Fibroblast of lung (primary cell): Measurements from ENCODE around the gene CACNB4. TPM values are rescaled to one million over a fixed set of nuclear protein-coding genes. Genes with fewer than 3 reads are reported as not detected.

Experiments
- DNase-seq, 2 donors: peaks; one replicate each; pipeline versions ENCODE4 v3.0.0 to v3.0.0-alpha.2; 2010; ENCODE audit warnings: low read depth in 2 of 2
- H2AFZ ChIP-seq: 2 replicates; pipeline ENCODE4 v1.5.1; 2012; ENCODE audit warnings: low read length, control low read depth, inconsistent platforms
- H3K27ac ChIP-seq: 2 replicates; pipeline ENCODE4 v1.5.1; 2011; ENCODE audit warnings: low read length, control low read depth; ENCODE audit not compliant: insufficient read depth
- H3K27me3 ChIP-seq: 2 replicates; pipeline ENCODE4 v1.5.1; 2011; ENCODE audit warnings: mild to moderate bottlenecking, low read length; ENCODE audit not compliant: control insufficient read depth, insufficient read depth
- H3K36me3 ChIP-seq: 2 replicates; pipeline ENCODE4 v1.5.1; 2011; ENCODE audit warnings: low read length; ENCODE audit not compliant: control insufficient read depth, insufficient read depth
- H3K4me1 ChIP-seq: 2 replicates; pipeline ENCODE4 v1.5.1; 2011; ENCODE audit warnings: low read length; ENCODE audit not compliant: control insufficient read depth, insufficient read depth; ENCODE audit errors: extremely low read depth
- H3K4me2 ChIP-seq: 2 replicates; pipeline ENCODE4 v1.5.1; 2011; ENCODE audit warnings: low read length, control low read depth; ENCODE audit not compliant: insufficient read depth; ENCODE audit errors: extremely low read depth
- H3K4me3 ChIP-seq, 4 experiments: fragments of 200-600 bp in 1 of 4; sonication (generic) in 1 of 4; replicated peaks in 1 of 4; 2 replicates each; pipeline ENCODE4 v1.5.1; 2011 to 2016; ENCODE audit warnings: low read length in 4 of 4, low read depth in 3 of 4, mild to moderate bottlenecking in 3 of 4, control low read depth in 2 of 4, inconsistent platforms in 1 of 4, mixed read lengths in 1 of 4; ENCODE audit not compliant: insufficient read depth in 1 of 4; ENCODE audit errors: control extremely low read depth in 1 of 4
- H3K79me2 ChIP-seq: 2 replicates; pipeline ENCODE4 v1.5.1; 2012; ENCODE audit warnings: mild to moderate bottlenecking, low read length, inconsistent platforms; ENCODE audit not compliant: control insufficient read depth, insufficient read depth
- H3K9ac ChIP-seq: 2 replicates; pipeline ENCODE4 v1.5.1; 2011; ENCODE audit warnings: mild to moderate bottlenecking, low read length, control low read depth; ENCODE audit not compliant: insufficient read depth
- H3K9me3 ChIP-seq: 2 replicates; pipeline ENCODE4 v1.5.1; 2012; ENCODE audit warnings: low read depth, low read length; ENCODE audit not compliant: control insufficient read depth, insufficient read depth
- H4K20me1 ChIP-seq: 2 replicates; pipeline ENCODE4 v1.5.1; 2011; ENCODE audit warnings: low read length; ENCODE audit not compliant: control insufficient read depth, insufficient read depth; ENCODE audit errors: extremely low read depth
- CTCF ChIP-seq, 2 donors: IDR thresholded peaks in 1 of 2; conservative IDR thresholded peaks in 1 of 2; 1 replicate in 1 of 2; 2 replicates in 1 of 2; pipeline ENCODE4 v1.5.1; 2011 to 2012; ENCODE audit warnings: low read length in 2 of 2, control low read depth in 1 of 2, inconsistent platforms in 1 of 2, low read depth in 1 of 2, mild to moderate bottlenecking in 1 of 2
- EZH2 ChIP-seq: IDR thresholded peaks from 2 replicates; pipeline ENCODE4 v1.5.1; 2012; ENCODE audit warnings: low read length, control low read depth, mild to moderate bottlenecking; ENCODE audit errors: missing control alignments
- polyA plus RNA-seq, 2 donors: library from polyadenylated mRNA; depleted of rRNA in 1 of 2; stranded (reverse) in 1 of 2; unstranded in 1 of 2; fragments of >200 nt; gene quantifications; 2 replicates each; pipeline ENCODE4 v1.2.1, GENCODE V29; 2011 to 2012; ENCODE audit warnings: missing spikeins in 1 of 2
- total RNA-seq: library from RNA; depleted of rRNA; stranded (reverse); fragments of >200 nt; gene quantifications from 2 replicates; pipeline ENCODE4 v1.2.1, GENCODE V29; 2014

CACNB4 gene
- total and polyA plus RNA-seq, 2 donors (not counting 1 experiment from before 2014, with no cell fraction given), result 0.66 to 2.5 TPM

- H4K20me1 ChIP-seq, result no peaks in the 10 kb centered on the region
- no peaks in the 10 kb centered on the region for H3K4me1 ChIP-seq
- H3K79me2 ChIP-seq, result no peaks in the 10 kb centered on the region
- no peak overlapping the region for H3K27ac ChIP-seq
- no peaks in the 10 kb centered on the region for H3K9me3 ChIP-seq
- H2AFZ ChIP-seq, result no peak overlapping the region
- no peak overlapping the region for H3K9ac ChIP-seq
- no peak overlapping the region for H3K4me2 ChIP-seq
- no peak overlapping the region for H3K4me3 ChIP-seq
- TF ChIP-seq EZH2 (no peak), CTCF (conservative IDR thresholded peaks at IDR 0.05 in 1 of 2, IDR thresholded peaks at IDR 0.05 in 1 of 2; ENCODE audit: low read depth in 1 of 2, low read length in 2 of 2) (no peak)
- H3K27me3 ChIP-seq, result no peaks in the 10 kb centered on the region
- no peak for DNase-seq
- no peaks in the 10 kb centered on the region for H3K36me3 ChIP-seq
Measured at GRCh38 chr2:151965884-151966283, 133.0 kb downstream of the CACNB4 start.

- DNase-seq, result no peak
- Histone ChIP-seq H3K9me3 (no peaks in the 10 kb centered on the region), H3K27me3 (no peaks in the 10 kb centered on the region), H3K36me3 (no peaks in the 10 kb centered on the region), H3K4me3 (no peak overlapping the region), H2AFZ (no peak overlapping the region), H4K20me1 (no peaks in the 10 kb centered on the region), H3K79me2 (no peaks in the 10 kb centered on the region), H3K9ac (no peak overlapping the region), H3K4me1 (no peaks in the 10 kb centered on the region), H3K4me2 (no peak overlapping the region), H3K27ac (no peak overlapping the region)
- TF ChIP-seq CTCF (conservative IDR thresholded peaks at IDR 0.05 in 1 of 2, IDR thresholded peaks at IDR 0.05 in 1 of 2; ENCODE audit: low read depth in 1 of 2, low read length in 2 of 2) (no peak), EZH2 (no peak)
Measured at GRCh38 chr2:151961558-151961957, 137.3 kb downstream of the CACNB4 start.

- Histone ChIP-seq H3K27ac (no peak overlapping the region), H2AFZ (no peak overlapping the region)
- no peak for DNase-seq
Measured at GRCh38 chr2:151959238-151959637, 139.6 kb downstream of the CACNB4 start.

More at GRCh38 chr2:151959238-151959637, 139.6 kb downstream of the CACNB4 start:
- H4K20me1 ChIP-seq, result no peaks in the 10 kb centered on the region
- no peak overlapping the region for H3K9ac ChIP-seq
- no peak overlapping the region for H3K4me3 ChIP-seq
- no peaks in the 10 kb centered on the region for H3K4me1 ChIP-seq
- H3K27me3 ChIP-seq, result no peaks in the 10 kb centered on the region
- no peak for TF ChIP-seq EZH2
- no peak for TF ChIP-seq CTCF (conservative IDR thresholded peaks at IDR 0.05 in 1 of 2, IDR thresholded peaks at IDR 0.05 in 1 of 2; ENCODE audit: low read depth in 1 of 2, low read length in 2 of 2)
- no peaks in the 10 kb centered on the region for H3K9me3 ChIP-seq
- no peaks in the 10 kb centered on the region for H3K79me2 ChIP-seq
- H3K36me3 ChIP-seq, result no peaks in the 10 kb centered on the region
- H3K4me2 ChIP-seq, result no peak overlapping the region
